Skeletal muscle satellite cell (primary cell): ENCODE measurements around the gene LPO.
A peak's percentile ranks its signal among the peaks of the same experiment; 100 is the strongest.

Experiments used
- H3K27me3 ChIP-seq: 2 replicates; pipeline ENCODE4 v1.7.0; 2013; ENCODE audit warnings: low read length; ENCODE audit not compliant: control insufficient read depth, insufficient read depth
- H3K36me3 ChIP-seq: 2 replicates; pipeline ENCODE4 v1.7.0; 2013; ENCODE audit warnings: mild to moderate bottlenecking, control low read depth, low read length; ENCODE audit not compliant: insufficient read depth
- H3K4me1 ChIP-seq: 2 replicates; pipeline ENCODE4 v1.7.0; 2013; ENCODE audit warnings: low read length; ENCODE audit not compliant: control insufficient read depth, insufficient read depth
- H3K4me2 ChIP-seq: 2 replicates; pipeline ENCODE4 v1.7.0; 2013; ENCODE audit warnings: mild to moderate bottlenecking, low read length
- H3K4me3 ChIP-seq: 2 replicates; pipeline ENCODE4 v1.7.0; 2013; ENCODE audit warnings: low read length
- H3K9ac ChIP-seq: 2 replicates; pipeline ENCODE4 v1.7.0; 2013; ENCODE audit warnings: mild to moderate bottlenecking, low read depth, low read length, moderate library complexity
- H3K9me3 ChIP-seq: replicated peaks from 2 replicates; pipeline ENCODE4 v1.7.0; 2013; ENCODE audit warnings: mild to moderate bottlenecking, control low read depth, low read length

The LPO gene

DNA sequence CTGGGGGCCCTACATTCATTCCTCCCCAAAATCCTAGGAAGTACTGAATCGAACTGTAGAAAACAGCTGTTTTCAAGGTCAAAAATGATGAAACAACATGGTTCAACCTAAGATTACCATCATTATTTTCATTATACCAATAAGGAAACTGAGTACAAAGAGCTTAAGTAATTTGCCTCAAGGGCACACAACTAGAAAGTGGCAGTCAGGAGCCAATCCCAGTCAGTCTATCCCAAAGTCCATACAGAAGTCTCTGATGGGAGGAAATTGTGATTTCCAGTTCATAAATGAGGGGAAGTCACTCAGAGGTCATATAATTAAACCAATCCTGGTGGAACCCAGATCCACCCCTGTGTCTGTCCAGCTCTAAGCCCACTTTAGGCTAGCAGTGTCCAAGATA, 8.4 kb downstream of the LPO start:
- Histone ChIP-seq H3K4me1 (peaks cover 8% of the 10 kb centered on the region), H3K36me3 (no peaks in the 10 kb centered on the region), H3K4me2 (no peak overlapping the region), H3K9ac (no peak overlapping the region), H3K4me3 (no peak overlapping the region), H3K9me3 (no peaks in the 10 kb centered on the region), H3K27me3 (peaks cover 89% of the 10 kb centered on the region)

DNA sequence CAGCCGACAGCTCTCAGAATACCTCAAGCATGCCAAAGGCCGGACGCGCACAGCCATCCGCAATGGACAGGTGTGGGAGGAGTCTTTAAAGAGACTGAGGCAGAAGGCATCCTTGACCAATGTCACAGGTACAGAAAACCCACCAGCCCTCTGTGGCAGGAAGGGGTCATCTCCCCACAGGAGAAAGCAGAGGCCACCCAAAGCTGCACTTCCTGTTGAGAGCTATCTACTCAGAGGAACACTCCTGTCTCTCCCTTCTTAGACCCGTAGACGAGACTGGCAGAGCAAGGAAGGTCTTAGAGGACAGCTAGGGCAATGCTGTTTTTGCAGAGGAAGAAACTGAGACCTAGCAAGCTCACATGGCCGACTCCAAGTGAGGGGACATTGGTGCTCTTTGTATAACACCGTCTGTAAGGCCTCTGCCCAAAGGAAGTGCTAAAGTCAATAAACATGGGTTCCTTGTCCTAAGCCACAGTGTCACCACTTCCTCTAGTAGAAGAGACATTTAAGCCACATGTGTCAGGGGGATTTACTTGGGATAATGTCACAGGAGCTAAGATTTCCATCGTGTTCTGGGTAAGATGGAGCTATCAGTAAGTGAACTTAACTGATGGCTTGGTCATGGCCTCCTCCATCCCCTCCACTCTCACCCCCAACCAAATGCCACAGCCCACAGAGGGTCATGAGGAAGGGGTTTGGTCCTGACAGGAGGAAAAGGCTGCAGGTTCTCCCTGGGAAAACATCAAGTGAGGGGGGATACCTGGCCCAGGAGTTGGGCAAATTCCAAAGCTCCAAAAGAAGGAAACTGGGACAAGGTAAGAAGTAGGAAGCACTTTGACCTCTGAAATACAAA, 9.4 kb downstream of the LPO start:
- Histone ChIP-seq H3K9me3 (no peaks in the 10 kb centered on the region), H3K4me2 (no peak overlapping the region), H3K36me3 (no peaks in the 10 kb centered on the region), H3K9ac (no peak overlapping the region), H3K4me3 (no peak overlapping the region), H3K4me1 (peaks cover 8% of the 10 kb centered on the region), H3K27me3 (peaks cover 85% of the 10 kb centered on the region)

DNA sequence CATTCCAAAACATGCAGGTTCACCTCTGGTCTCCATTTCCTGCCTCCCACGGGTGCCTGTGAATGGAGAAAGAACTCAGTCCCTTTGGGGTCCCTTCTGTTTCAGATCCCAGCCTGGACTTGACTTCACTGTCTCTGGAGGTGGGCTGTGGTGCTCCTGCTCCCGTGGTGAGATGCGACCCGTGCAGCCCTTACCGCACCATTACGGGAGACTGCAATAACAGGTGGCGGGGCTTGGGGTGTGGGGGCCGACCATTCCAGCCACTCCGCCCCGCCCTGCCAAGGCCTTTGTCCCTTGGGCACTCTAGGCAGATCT, 10.5 kb downstream of the LPO start:
- Histone ChIP-seq H3K4me3 (peak overlapping the region; percentile 77), H3K9me3 (no peaks in the 10 kb centered on the region), H3K27me3 (peaks cover 83% of the 10 kb centered on the region), H3K36me3 (no peaks in the 10 kb centered on the region), H3K4me2 (peak overlapping the region; percentile 99), H3K9ac (no peak overlapping the region), H3K4me1 (peaks cover 8% of the 10 kb centered on the region)

DNA sequence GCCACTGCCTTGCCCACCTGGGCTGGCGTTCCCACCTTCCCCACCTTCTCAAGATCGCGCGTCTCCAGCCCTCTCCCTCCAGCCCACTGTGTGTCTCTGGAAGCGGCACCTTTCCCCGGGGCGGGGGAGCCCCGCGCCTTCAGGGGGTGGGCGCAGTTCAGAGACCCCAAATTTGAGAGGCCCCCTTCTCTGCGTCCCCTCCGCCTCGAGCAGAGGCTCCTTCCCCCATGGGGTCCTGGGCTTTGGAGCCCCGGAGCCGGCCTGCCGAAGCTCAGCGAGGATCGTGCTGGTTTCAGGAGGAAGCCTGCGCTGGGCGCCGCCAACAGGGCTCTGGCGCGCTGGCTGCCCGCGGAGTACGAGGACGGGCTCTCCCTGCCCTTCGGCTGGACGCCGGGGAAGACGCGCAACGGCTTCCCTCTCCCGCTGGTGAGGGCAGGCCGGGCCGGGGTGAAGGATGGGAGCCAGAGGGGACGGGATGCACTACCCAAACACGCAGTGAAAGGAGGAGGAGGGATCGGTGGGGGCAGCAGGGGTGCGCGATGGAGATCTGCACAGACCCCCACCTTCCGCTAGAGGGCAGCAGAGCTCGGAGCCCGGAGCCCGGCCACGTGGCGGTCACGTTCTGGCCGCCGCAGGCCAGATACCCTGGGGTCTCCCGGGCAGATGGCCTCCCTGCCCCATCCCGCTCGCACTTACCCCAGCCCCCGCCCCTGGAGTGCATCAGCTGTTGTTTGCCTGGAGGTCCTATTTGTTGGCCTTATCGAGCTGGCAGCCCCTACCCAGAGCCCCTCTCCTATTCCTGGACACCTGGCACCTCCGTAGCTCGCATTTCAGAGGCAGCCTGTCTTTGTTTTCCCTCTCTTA, 11.1 kb downstream of the LPO start:
- Histone ChIP-seq H3K4me2 (peak overlapping the region; percentile 99), H3K4me3 (peak overlapping the region; percentile 77), H3K27me3 (peaks cover 82% of the 10 kb centered on the region), H3K4me1 (peaks cover 8% of the 10 kb centered on the region), H3K9me3 (no peaks in the 10 kb centered on the region), H3K36me3 (no peaks in the 10 kb centered on the region), H3K9ac (peak overlapping the region; percentile 48)

DNA sequence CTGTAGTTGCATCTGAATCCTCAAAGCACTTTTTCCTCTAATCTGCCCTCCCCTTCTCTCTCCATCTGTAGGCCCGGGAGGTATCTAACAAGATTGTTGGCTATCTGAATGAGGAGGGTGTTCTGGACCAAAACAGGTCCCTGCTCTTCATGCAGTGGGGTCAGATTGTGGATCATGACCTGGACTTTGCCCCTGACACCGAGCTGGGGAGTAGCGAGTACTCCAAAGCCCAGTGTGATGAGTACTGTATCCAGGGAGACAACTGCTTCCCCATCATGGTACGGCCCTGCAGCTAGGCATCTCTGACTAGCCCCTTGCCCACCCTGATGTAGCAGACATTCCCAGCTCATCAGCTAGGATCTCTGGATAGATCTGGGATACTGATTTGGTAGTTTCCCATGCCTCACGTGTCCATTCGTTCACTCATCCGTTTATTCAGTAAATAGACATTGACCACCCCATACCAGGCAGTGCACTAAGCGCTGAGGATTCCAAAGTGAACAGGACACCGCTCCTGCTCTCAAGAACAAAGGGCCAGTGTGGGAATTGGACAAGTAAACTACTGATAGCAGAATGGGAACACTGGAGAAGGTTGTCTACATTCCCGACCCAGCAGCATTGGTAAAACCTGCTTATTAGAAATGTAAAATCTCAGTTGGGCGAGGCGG, 12.1 kb downstream of the LPO start:
- Histone ChIP-seq H3K27me3 (peaks cover 81% of the 10 kb centered on the region), H3K9ac (no peak overlapping the region), H3K4me2 (no peak overlapping the region)

DNA sequence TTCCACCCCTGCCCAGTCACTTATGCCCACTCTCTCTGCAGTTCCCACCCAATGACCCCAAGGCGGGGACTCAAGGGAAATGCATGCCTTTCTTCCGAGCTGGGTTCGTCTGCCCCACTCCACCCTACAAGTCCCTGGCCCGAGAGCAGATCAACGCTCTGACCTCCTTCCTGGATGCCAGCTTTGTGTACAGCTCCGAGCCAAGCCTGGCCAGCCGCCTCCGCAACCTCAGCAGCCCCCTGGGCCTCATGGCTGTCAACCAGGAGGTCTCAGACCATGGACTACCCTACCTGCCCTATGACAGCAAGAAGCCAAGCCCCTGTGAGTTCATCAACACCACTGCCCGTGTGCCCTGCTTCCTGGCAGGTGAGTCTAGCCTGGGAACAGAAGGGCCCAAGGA, 13.8 kb downstream of the LPO start:
- H3K27me3 ChIP-seq: peaks cover 71% of the 10 kb centered on the region
- no peak overlapping the region for H3K4me3 ChIP-seq
- H3K4me1 ChIP-seq: peaks cover 8% of the 10 kb centered on the region
- no peaks in the 10 kb centered on the region for H3K9me3 ChIP-seq
- no peak overlapping the region for H3K9ac ChIP-seq
- no peaks in the 10 kb centered on the region for H3K36me3 ChIP-seq
- no peak overlapping the region for H3K4me2 ChIP-seq

More for the DNA sequence above, 12.1 kb downstream of the LPO start:
- Histone ChIP-seq H3K36me3 (no peaks in the 10 kb centered on the region), H3K9me3 (no peaks in the 10 kb centered on the region), H3K4me1 (peaks cover 8% of the 10 kb centered on the region), H3K4me3 (no peak overlapping the region)

DNA sequence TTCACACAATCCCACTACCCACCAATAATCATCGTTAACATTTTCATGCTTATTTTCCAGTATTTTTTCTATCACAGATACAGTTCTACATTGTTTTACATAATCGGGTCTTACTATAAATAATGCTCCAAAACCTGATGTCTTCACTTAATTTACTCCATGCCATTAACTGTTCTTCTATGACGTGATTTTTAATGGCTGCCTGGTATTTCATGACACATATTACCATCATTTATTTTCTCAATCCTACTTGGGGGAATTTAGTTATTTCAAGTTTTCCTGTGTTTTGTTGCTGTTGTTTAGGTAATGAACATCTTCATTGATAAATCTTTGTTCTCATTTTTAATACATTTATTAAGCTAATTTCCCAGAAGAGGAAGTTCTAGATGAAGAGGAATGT, 14.7 kb downstream of the LPO start:
- peaks cover 8% of the 10 kb centered on the region for H3K4me1 ChIP-seq
- H3K4me2 ChIP-seq: no peak overlapping the region
- H3K9me3 ChIP-seq: no peaks in the 10 kb centered on the region
- no peak overlapping the region for H3K4me3 ChIP-seq
- H3K9ac ChIP-seq: no peak overlapping the region
- H3K27me3 ChIP-seq: peaks cover 63% of the 10 kb centered on the region
- no peaks in the 10 kb centered on the region for H3K36me3 ChIP-seq

DNA sequence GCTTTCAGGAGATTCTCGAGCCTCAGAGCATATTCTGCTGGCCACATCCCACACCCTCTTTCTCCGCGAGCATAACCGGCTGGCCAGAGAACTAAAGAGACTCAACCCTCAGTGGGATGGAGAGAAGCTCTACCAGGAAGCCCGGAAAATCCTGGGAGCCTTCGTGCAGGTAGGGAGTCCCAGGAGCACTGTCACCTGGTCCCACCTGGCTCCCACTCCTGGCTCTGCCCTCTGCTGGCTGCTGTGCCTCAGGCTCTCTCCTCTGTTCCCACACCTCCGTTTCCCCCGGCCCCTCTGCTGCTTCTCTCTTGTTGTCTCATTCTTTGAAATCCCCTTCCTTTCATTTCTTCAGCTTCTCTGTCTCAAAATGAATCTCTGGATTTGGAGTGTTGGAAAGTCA, 16.4 kb downstream of the LPO start:
- Histone ChIP-seq H3K36me3 (no peaks in the 10 kb centered on the region), H3K27me3 (peaks cover 58% of the 10 kb centered on the region), H3K4me1 (no peaks in the 10 kb centered on the region)

DNA sequence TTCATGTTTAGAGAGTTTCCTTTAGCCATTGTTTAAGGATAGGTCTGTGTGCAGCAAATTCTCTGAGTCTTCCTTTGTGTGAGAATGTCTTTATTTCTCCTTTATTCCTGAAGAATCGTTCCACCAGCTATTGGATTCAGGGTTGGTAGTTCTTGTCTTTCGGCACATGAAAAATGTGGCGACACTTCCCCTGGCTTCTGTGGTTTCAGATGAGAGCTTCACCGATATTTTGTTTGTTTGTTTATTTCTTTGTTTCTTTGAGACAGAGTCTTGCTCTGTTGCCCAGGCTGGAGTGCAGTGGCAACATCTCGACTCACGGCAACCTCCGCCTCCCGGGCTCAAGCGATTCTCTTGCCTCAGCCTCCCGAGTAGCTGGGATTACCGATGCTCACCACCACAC, 23.8 kb downstream of the LPO start:
- no peak overlapping the region for H3K4me3 ChIP-seq

More for the DNA sequence above, 16.4 kb downstream of the LPO start:
- Histone ChIP-seq H3K9ac (no peak overlapping the region), H3K4me3 (no peak overlapping the region), H3K9me3 (no peaks in the 10 kb centered on the region), H3K4me2 (no peak overlapping the region)

DNA sequence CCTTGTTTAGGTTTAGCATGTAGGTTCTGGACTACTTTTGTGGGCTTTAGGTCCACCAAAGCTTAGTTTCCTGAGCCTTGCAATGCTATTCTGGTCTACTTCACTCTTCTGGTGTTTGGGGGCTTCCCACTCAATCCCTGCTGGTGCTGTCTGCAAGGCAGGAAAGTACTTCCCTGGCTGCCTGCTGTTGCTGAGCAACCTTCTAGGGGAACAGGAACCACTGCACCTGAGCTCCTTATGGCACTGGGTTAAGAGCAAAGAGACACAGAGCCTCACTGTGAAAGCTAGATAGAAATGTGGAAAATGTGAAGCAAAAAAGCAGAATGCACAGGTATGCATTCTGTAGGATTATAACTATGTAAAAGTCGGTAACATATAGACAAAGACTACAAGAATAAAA, 25.4 kb downstream of the LPO start:
- no peak overlapping the region for H3K9ac ChIP-seq
- no peaks in the 10 kb centered on the region for H3K9me3 ChIP-seq
- no peak overlapping the region for H3K4me3 ChIP-seq
- H3K4me2 ChIP-seq: no peak overlapping the region
- no peaks in the 10 kb centered on the region for H3K4me1 ChIP-seq
- H3K36me3 ChIP-seq: no peaks in the 10 kb centered on the region
- H3K27me3 ChIP-seq: peaks cover 56% of the 10 kb centered on the region

More for the DNA sequence above, 23.8 kb downstream of the LPO start:
- no peaks in the 10 kb centered on the region for H3K4me1 ChIP-seq
- H3K9me3 ChIP-seq: no peaks in the 10 kb centered on the region
- H3K36me3 ChIP-seq: no peaks in the 10 kb centered on the region
- H3K4me2 ChIP-seq: no peak overlapping the region
- peaks cover 53% of the 10 kb centered on the region for H3K27me3 ChIP-seq
- H3K9ac ChIP-seq: no peak overlapping the region

DNA sequence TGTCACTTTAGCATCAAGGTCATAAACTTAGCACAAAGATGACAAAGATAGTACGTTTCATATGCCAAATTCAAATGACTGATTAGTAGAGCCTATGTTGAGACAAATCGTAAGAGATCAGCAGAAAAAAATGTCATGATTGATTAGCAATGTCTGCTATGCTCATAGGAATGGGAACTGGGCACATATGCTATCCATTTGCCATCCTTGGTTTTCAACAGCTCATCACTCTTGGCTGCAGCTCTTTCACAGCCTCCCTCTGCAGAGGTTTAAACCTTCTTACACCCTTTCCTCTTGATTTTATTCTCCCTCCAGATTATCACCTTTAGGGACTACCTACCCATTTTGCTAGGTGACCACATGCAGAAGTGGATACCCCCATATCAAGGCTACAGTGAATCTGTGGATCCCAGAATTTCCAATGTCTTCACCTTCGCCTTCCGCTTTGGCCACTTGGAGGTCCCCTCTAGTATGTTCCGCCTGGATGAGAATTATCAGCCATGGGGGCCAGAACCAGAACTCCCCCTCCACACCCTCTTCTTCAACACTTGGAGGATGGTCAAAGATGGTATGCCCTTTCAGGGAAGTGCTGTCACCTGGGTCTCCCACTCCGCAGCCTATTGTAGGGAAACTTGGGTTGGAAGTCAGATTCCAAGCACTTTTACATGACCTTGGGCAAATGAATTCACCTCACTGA, 26.2 kb downstream of the LPO start:
- H3K4me1 ChIP-seq: no peaks in the 10 kb centered on the region
- H3K9me3 ChIP-seq: no peaks in the 10 kb centered on the region
- no peak overlapping the region for H3K9ac ChIP-seq
- H3K4me2 ChIP-seq: no peak overlapping the region
- peaks cover 50% of the 10 kb centered on the region for H3K27me3 ChIP-seq
- no peak overlapping the region for H3K4me3 ChIP-seq
- no peaks in the 10 kb centered on the region for H3K36me3 ChIP-seq
